Fibroblast of lung (primary cell): ENCODE data around the gene CHMP4B.

ENCODE experiments used
- EZH2 ChIP-seq: IDR thresholded peaks from 2 replicates; pipeline ENCODE4 v1.5.1; 2012; ENCODE audit warnings: low read length, control low read depth, mild to moderate bottlenecking; ENCODE audit errors: missing control alignments
- TF ChIP-seq, protein P1 (sequence below), 2 donors: IDR thresholded peaks in 1 of 2; conservative IDR thresholded peaks in 1 of 2; 1 replicate in 1 of 2; 2 replicates in 1 of 2; pipeline ENCODE4 v1.5.1; 2011 to 2012; ENCODE audit warnings: low read length in 2 of 2, control low read depth in 1 of 2, inconsistent platforms in 1 of 2, low read depth in 1 of 2, mild to moderate bottlenecking in 1 of 2

DNA sequence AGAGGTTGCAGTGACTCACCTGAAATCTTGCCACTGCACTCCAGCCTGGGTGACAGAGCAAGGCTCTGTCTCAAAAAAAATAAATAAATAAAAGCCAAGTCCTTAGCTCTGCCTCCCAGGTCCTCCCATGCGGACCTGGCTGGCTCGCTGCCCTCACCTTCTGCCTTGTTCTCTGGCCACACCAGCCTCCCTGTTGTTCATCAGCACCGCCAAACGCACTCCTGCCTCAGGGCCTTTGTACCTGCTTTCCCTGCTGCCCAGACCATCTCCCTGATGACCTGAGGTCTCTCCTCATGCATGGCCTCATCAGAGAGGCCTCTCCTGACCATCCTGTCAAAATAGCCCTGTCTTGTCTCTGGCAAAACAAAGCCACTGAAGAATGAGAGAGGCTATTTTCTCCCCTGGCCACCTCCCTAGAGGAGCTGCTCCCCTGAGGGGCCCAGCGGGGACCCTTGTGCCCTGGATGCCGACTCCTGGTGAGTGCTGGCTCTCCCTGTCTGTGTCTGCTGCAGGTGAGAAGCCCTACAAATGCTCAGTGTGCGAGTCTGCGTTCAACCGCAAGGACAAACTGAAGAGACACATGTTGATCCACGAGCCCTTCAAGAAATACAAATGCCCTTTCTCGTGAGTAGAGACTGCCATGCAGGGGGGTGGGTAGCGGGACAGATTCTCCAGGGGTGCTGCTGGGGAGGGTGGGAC lies 22.6 kb upstream of the CHMP4B start:
- TF ChIP-seq, protein P1, sequence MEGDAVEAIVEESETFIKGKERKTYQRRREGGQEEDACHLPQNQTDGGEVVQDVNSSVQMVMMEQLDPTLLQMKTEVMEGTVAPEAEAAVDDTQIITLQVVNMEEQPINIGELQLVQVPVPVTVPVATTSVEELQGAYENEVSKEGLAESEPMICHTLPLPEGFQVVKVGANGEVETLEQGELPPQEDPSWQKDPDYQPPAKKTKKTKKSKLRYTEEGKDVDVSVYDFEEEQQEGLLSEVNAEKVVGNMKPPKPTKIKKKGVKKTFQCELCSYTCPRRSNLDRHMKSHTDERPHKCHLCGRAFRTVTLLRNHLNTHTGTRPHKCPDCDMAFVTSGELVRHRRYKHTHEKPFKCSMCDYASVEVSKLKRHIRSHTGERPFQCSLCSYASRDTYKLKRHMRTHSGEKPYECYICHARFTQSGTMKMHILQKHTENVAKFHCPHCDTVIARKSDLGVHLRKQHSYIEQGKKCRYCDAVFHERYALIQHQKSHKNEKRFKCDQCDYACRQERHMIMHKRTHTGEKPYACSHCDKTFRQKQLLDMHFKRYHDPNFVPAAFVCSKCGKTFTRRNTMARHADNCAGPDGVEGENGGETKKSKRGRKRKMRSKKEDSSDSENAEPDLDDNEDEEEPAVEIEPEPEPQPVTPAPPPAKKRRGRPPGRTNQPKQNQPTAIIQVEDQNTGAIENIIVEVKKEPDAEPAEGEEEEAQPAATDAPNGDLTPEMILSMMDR (conservative IDR thresholded peaks at IDR 0.05 in 1 of 2, IDR thresholded peaks at IDR 0.05 in 1 of 2; ENCODE audit: low read depth in 1 of 2, low read length in 2 of 2): no peak
- TF ChIP-seq EZH2: no peak
